HG03095 (cell line): ENCODE data around the gene KRT33B.
"Not testable (repeated sequence)": the region's sequence is repeated elsewhere in the genome, so short reads cannot be mapped to it uniquely, and the experiment has no call there.

Experiments
- ATAC-seq: cut with Tn5 transposase; IDR thresholded peaks from one replicate; pipeline ENCODE4 v1.9.1; 2021; ENCODE audit warnings: moderate library complexity; ENCODE audit not compliant: unreplicated experiment

The KRT33B gene

DNA sequence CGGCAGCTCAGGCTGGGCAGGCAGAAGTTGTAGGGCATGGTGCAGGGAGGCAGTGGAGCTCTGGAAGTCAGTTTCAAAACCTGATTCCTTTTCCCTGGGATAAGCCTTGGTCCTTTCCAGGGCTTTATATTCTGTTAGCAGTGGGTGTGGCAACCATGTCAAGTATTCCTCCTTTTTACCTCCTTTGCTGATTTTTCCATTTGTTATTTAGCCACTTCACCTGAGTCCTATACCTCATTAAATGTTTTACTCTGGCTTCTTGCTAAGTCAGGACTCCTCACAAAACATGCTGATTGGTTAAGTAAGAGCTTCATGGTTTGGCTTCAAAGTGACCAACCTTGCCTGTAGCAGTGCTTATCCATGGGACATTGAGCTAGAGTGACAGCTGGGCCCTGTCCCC lies at the start of gene KRT33B:
KRT33B (minus strand) TSS at position 101 of the 400 bp plus-strand sequence; CDS start at position 38, 63 bp downstream.
- no peak for ATAC-seq

DNA sequence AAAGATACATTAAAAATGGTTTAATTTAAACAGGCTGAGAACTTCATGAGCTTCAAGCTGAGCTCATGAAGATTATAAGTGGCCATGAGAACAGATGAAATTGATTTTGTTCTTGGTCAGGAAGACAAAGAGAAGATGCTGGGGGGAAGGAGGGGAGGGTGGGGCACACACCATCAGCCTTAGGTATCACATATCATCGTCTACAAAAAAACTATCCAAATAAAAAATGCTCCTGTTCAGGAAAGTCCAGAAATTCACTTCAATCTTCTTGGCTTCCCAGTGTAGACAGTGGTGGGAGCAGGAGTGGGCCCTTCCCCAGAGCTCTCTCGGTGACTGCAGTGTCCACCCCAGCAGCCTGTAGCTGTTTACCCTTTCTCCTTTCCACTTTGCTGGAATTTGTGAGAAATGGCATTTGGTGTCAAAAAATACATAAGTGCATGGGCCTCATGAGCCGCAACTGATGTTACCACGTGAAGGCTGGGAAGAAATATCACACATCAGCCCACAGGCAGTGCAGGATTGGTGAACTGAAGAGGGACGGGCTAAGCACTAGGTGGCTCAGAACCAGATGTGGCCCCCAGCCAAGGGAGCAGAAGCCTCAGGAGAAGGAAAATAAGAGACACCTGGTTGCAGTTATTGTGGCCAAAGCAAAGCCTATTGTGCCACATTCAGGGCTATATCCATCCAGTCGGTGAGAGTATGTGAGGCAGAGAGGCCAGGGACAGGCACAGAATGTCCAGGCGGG lies 48.7 kb upstream of the KRT33B start:
- no peak for ATAC-seq

DNA sequence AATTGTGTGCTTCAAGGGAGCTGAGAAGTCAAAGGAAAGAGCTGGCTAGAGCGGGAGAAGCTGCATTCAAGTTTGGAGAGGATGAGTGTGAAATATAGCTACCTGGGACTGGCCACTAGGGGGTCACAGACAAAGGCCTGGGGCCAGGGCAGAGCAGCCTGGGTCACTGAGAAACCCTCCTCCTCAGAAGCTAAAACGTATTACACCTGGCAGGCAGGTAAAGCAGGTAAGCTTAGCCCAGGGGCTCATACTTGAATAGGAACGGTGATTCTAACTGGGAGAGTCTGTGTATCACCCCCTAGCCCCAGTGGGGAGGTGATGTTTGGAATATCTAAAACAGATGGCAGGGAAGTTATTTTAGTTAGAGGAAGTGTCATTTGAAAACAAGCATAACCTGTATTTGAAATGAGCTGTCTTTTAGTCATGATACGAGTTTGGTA lies 48.0 kb upstream of the KRT33B start:
- no peak for ATAC-seq

DNA sequence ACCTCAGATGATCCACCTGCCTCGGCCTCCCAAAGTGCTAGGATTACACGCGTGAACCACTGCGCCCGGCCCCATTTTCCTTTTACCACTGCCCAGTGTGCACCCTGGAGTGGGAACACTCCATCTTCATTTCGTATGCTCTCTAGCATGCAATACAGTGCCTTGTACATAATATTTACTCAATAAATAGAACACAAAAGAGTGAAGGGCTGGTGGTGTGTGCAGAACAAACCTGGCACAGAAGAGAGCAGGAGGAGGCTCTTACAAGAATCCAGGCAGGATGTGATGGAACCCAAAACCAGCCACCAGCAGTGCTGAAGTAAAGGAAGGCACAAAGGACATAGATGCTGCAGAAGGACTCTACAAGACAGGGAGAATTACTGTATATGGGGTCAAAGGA lies 47.5 kb upstream of the KRT33B start:
- no peak for ATAC-seq

DNA sequence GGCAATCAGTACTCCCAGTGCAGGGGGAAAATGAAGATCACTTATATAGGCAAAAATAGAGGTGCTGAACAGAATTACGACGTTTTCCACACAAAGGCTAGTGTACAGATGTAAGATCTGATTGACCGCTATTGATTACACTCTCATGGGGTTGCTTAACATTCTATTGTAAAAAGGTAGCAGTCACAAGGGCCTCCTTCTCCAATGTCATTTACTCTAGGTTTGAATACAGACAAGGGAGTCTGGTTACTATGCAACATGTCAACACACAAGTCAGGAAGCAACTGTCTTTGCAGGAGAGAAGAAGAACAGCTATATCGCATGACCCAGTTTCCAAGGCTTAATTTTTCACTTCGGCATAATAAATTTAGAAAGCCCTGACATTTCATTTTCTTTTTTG lies 46.9 kb upstream of the KRT33B start:
- no peak for ATAC-seq

DNA sequence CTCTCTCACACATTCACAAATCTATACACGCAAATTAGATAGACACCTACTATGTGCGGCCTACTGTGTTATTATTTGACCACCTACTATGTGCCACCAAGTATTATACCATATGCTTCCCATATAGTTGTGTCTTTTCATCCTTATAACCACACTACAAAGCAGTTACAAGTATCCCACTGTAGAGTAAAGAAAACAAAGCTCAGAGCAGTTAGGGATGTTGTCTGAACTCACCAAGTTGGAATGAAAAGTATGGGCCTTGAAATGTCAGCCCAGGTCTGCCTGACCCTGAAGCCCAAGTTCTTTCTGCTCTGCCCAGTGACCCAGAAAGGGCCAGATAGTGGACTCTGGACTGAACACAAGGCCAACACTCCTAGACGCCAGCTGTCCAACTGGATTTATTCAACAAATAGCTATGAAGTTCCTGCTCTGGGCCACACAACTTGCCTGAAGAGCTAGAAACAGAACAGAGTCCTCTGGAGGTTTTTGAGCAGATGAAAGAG lies 46.3 kb upstream of the KRT33B start:
- no peak for ATAC-seq

DNA sequence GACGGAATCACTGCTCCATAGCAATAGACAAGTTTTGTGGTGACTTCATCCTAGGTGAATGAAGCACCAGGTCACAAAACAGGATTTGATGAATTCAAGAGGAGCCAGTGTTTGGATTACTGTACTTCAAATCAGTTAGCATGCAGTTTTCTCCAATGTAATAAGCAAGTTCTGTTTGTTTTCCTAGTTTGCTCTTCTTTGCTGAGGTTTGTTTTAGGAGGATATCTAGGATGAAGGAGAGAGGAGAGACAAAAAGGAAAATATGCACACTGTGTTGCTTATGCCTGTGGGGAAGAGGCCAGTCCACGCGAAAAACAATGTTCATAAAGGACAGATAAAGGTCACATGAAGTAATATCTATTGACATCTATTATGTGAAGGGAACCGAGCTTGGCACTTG lies 45.8 kb upstream of the KRT33B start:
- ATAC-seq, result no peak

DNA sequence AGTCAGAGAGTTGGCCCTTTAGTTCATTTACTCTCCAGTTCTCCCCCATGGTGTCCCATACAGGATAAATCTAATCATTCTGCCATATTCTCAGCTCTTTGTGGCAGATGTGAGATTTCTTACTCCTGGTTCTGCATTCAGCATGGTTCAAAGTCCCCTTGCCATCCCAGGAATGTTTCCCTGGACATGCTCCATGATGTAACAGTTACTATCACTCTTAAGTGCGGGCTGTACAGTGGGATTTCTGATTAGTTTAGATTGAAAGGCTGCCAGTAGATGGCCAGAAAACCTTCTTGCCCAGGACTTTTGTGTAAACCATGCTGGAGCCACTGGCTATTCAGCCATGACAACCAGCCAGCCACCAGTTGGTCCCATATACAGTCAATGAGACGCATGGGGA lies 44.4 kb upstream of the KRT33B start:
- ATAC-seq, result no peak

DNA sequence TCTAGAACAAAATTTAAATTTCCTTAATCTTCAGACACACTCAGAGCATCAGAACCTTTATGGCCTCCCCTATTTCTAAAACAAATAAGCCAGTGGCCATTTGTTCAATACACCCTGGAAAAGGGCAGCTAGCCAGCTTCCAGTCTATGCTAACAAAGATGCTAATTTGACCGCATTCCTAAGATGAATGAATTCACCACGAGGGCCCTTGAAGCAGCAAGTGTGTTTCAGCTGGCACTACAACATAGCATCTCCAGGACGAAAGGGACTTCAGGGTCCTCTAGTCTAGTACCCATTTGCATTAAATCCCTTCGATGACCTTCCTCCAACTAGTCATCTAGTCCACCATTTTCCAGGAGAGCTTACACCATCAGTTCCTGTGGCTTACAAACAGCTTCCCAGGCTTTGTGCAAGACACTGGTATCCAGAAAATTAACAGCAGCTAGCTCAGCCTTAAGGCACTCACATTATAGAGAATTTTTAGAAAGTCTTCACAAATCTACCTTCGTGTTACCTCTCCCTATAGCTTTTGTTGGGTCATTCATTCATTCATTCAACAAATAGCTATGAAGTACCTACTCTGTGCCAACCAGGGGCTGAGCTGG lies 43.8 kb upstream of the KRT33B start:
- no peak for ATAC-seq

DNA sequence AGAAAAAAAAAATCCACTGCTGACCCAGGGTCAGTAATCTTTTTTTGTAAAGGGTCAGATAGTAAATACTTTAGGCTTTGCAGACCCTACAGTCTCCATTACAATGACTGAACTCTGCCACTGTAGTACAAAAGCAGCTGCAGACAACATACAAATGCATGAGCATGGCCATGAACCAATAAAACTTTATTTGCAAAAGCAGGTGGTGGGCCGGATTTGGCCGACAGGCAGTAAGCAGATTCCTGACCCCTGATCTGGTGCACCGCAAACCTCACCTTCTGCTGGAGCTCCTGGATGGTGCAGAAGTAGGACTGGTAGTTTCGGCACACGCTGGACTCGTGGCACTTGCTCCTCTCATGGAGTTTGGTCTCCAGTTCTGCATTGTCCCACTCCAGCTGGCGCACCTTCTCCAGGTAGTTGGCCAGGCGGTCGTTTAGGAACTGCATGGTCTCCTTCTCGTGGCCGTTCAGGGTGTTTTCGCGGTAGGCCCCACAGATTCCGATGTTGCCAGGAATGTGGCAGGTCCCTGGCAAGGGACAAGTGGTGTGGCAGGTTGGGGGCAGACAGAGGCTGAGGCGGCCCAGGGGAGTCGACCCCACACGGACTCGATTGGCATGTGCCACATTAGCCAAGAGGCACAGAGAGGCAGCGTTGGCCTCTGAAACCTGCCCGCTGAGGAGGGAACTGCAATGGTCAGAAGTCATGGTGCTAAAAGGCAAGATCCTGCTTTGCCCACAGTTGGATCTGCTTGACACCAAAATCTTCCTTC lies 41.6 kb upstream of the KRT33B start:
- ATAC-seq, result no peak

DNA sequence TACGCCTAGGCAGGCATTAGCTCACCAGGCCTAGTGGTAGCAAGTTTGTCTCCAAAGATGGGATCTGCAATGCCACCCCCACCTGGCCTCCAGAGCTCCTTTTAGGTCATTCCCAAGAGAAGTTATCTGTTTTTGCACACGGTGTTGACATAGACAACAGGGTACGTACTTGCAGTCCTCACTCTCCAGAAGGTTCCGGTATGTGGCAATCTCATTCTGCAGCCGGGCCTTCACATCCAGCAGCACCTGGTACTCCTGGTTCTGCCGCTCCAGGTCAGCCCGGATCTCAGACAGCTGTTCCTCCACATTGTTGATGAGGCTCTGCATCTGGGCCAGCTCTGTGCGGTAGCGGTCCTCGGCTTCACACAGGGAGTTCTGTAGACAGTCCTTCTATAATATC lies 37.6 kb upstream of the KRT33B start:
- ATAC-seq, result no peak

DNA sequence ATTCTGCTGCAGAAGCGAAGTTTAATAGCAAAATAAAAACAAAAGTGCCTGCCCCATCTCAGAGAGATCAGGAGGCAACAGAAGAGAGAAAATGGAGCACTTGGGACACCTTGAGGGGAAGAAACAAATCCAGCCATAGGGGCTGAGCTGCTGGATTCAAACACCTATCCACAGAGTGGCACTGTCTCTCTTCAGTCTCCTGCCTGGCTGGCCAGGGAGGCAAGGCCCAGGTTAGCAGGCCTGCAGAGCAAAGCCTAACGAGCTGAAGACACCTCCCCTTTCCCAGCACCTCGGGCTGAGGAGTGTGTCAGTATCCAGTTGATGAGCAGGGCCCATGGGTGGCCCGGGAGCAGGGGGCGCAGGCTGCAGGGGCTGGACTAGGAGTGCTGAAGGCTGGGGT lies 36.6 kb upstream of the KRT33B start:
- ATAC-seq, result no peak

DNA sequence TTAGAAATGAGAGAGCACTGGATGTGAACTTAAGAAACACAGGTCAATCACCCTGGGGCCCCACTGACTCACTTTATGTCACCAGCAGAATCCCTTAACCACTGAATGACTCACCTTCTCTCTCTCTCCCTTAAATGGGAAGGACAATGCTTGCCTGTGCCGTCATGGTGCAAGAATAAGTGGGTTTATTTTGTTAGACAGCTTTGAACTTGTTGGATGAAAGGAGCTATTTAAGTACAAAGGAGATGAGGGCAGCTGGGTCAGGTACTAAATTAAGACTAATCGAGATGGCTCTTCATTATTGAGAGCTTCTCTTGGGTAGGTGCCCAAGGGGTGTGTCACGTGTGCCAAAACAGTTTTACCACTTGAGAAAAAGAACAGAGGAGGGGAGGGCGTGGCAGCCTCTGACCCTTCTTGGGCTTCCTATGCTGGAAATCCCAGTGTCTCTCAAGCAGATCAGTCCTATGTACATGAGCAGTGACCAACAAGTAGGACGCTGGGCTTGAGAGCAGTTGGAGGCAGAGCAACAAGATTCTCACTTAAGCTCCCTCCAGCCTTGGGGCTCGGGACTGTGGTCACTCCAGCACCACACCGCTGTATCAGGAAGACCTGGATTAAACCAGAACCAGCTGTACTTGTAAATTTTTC lies 34.5 kb upstream of the KRT33B start:
- no peak for ATAC-seq

DNA sequence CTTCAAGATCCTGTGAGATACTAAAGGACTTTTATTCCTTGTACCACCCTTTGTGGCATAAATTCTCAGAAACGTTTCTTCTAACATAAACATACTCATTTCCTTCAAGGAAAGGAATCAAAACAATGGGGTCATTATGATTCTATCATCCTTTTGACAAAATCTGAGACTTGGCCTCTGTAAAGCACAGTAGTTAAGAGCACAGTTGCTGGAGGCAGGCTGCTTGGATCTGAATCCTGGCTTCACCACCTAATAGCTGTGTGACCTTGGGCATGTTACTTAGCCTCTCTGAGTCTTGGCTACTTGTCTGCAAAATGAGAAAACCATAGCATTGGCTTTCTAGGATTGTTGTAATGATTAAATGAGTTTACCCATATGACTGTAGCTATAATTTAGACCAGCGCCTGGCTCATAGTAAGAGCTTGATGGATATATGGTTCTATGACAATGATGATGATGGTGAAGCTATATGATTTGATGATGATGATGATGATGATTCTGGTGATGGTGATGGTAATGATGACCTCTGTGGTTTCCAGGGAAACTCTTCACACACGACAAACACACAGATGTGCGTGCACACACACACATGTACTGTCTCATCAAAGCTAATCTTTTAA lies 33.9 kb upstream of the KRT33B start:
- no peak for ATAC-seq

DNA sequence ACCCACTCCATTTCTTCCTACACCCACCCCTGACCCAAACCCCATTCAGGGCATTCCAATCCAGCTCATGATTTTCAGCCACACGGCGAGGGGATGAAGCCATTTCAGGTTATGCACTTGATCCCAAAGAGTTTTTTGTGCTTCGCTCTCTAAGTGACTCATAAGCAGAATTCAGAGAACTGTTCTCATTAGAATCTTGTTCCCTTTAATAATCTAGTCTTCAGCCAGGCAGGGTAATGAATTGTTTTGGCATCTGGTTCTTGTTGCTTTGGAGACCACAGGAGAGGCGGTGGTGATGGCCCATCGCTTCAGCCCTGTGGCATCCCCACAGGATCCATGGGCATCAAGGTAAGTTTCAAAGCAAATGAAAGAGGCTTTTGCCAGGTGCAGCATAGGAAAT lies 32.5 kb upstream of the KRT33B start:
- no peak for ATAC-seq

DNA sequence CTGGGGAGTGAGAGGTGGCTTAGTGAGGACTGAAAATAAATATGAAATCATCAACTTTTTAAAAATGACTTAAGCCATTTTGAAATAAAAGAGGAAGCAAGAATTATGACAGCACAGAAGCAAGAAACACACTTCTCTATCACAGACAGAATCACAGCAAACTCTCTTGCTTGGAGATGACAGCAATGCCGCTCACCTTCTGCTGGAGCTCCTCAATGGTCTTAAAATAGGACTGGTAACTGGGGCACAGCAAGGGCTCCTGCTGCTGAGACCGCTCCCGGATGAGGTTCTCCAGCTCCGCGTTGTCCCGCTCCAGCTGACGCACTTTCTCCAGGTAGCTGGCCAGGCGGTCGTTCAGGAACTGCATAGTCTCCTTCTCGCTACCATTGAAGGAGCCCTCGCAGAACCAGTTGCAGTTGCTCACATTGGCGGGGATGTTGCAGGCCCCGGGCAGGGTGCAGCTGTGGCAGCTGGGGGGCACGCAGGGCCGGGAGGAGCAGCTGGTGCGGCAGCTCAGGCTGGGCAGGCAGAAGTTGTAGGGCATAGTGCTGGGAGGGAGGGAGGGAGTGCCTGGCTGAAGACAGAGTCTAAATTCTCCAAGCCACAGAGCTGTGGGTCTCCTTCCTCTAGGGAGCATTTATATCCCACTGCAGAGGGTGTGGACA lies 27.5 kb upstream of the KRT33B start, which contains the start of gene KRT31:
KRT31 (minus strand) TSS at position 613 of the 665 bp plus-strand sequence; CDS start at position 544, 69 bp downstream.
- no peak for ATAC-seq

DNA sequence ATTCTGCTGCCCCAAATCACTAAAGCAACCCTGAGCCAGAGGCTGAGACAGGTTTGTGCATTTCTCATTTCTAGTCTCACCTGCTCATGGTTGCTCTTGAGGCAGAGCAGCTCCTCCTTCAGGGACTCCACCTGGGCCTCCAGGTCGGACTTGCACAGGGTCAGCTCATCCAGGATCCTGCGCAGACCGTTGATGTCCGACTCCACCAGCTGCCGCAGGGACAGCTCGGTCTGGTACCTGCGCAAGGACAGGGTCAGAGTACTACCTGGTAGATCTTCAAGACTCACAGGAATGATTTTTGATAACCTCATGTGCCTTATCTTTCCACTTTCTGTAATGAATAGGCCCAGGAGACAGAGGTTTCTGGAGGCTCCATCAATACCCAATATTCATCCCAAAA lies 26.7 kb upstream of the KRT33B start:
- ATAC-seq, result no peak

DNA sequence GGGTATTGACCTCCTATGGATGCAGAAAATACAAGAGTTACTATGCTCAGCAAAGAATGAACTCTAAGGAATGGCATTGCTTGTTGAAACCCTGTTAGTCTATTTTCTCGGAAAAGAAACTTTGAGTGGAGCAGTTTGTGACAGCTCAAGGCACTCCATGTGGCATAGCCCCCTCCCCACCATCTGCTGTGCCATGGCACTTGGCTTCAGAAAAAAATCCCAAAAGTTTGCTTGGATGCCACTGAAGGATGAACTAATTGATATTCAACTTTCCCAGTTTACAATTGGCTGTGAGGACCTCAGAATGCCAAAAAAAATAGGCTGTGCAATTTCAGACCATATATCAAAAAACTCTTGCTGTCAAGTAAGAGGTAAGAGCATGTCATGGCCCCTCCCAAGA lies 26.0 kb upstream of the KRT33B start:
- ATAC-seq, result no peak

DNA sequence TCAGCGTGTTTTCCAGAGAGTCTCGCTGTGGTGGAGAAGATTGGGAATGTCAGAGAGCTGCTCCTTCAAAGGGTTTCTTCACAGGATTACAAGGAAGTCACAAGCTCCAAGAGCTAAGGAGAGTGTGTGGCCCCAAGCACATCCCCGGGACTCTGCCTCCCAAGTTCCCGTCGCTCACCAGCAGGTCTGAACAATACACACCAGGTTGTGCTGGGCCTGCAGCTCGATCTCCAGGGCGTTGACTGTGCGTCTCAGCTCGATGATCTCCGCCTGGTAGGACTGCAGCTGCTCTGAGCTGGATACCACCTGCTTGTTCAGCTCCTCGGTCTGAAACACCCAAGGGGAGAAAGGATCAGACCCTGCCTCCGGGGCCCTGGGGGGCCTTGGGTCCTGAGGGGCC lies 25.4 kb upstream of the KRT33B start:
- not testable (repeated sequence) for ATAC-seq
